HL-60 (cell line): ENCODE measurements around the gene APOM.

Experiments
- DNase-seq, 2 experiments: peaks; one replicate each; pipeline ENCODE4 v3.0.0-alpha.2; 2010 to 2020; ENCODE audit warnings: low read depth in 1 of 2, low spot score in 1 of 2
- H3K27ac ChIP-seq: fragments of 250-450 bp; sonication (Bioruptor Pico); replicated peaks from 2 replicates; pipeline ENCODE4 v1.5.1; 2020; ENCODE audit warnings: mild to moderate bottlenecking, moderate library complexity
- H3K27me3 ChIP-seq: fragments of 250-450 bp; sonication (Bioruptor Pico); 2 replicates; pipeline ENCODE4 v1.5.1; 2021; ENCODE audit warnings: mild to moderate bottlenecking, moderate library complexity; ENCODE audit not compliant: insufficient read depth, poor library complexity, severe bottlenecking
- H3K4me3 ChIP-seq: replicated peaks from 2 replicates; pipeline ENCODE4 v1.5.1; 2011; ENCODE audit warnings: mild to moderate bottlenecking, control low read depth, low read length; ENCODE audit not compliant: insufficient read depth
- CTCF ChIP-seq: IDR thresholded peaks from one replicate; pipeline ENCODE4 v1.5.1; 2011; ENCODE audit warnings: low read length, control low read depth, inconsistent platforms; ENCODE audit not compliant: insufficient read depth
- GABPA ChIP-seq: IDR thresholded peaks from 2 replicates; pipeline ENCODE4 v1.6.1; 2012; ENCODE audit warnings: low read depth
- POLR2AphosphoS5 ChIP-seq: IDR thresholded peaks from 2 replicates; pipeline ENCODE4 v1.6.1; 2012; ENCODE audit warnings: low read depth
- REST ChIP-seq: IDR thresholded peaks from 2 replicates; pipeline ENCODE4 v1.6.1; 2012; ENCODE audit warnings: low read depth; ENCODE audit not compliant: insufficient replicate concordance
- SPI1 ChIP-seq: IDR thresholded peaks from 2 replicates; pipeline ENCODE4 v1.6.1; 2012; ENCODE audit warnings: low read depth, mild to moderate bottlenecking, borderline replicate concordance

Gene APOM

GRCh38 chr6:31630177-31630934 is 25.3 kb upstream of the APOM start:
- DNase-seq: no peak

GRCh38 chr6:31631209-31631608 is 24.5 kb upstream of the APOM start:
- TF ChIP-seq SPI1 (no peak), GABPA (no peak), REST (no peak), CTCF (no peak), POLR2AphosphoS5 (no peak)
- DNase-seq: no peak
- Histone ChIP-seq H3K27ac (no peak overlapping the region), H3K27me3 (no peaks in the 10 kb centered on the region), H3K4me3 (no peak overlapping the region)

More at GRCh38 chr6:31630177-31630934, 25.3 kb upstream of the APOM start:
- Histone ChIP-seq H3K4me3 (no peak overlapping the region), H3K27me3 (no peaks in the 10 kb centered on the region), H3K27ac (no peak overlapping the region)
- TF ChIP-seq POLR2AphosphoS5 (0 out of 2 replicates have a peak, but pooled peaks have one; percentile 16), CTCF (no peak)

- H3K27ac ChIP-seq: no peak overlapping the region
- H3K27me3 ChIP-seq: no peaks in the 10 kb centered on the region
- DNase-seq: no peak
- no peak overlapping the region for H3K4me3 ChIP-seq
- TF ChIP-seq REST (no peak), GABPA (no peak), SPI1 (no peak), POLR2AphosphoS5 (no peak), CTCF (no peak)
These were observed 23.9 kb upstream of the APOM start for GRCh38 chr6:31631681-31632278.
